ENCODE results near the gene BAK1. TPM values are rescaled to one million over a fixed set of nuclear protein-coding genes. Genes with fewer than 3 reads are reported as not detected.

BAK1 gene
- total RNA-seq, 6 experiments from 2014 or later: 17.5 to 23.2 (median 19.9) TPM

DNA sequence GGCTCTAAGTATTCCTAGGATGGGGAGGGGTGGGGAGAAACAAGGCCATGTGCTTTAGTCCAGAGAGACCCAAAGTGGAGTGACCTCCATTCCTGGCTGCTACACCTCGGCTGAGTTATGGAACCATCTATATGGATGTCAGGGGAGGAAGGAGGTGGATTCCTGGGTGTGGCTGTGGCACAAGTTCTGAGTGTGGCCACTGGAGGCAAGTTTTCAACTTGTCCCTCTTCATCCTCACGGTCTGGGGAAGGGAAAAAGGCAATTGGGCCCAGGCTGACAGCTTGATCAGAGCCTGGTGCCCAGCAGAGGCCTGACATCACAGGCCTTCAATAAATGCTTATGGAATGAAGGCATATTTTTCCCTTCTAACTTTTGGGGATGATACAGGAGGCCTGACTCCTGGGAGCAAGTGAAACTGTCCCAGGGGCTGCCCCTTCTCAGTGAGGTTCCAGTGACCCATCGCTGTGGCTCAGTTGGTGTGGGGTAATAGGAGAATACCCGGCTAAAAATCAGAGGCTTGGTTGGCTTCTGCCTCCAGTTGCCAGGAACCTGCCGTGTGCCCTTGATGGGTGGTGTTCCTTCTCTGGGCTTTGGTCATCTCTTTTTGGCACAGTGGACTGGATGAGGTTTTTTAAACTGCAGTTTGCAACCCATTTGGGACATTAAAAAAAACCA lies 39.2 kb upstream of the BAK1 start:
- Mint-ChIP-seq H3K4me3 (peak overlapping the region; percentile 94), H3K36me3 (ENCODE audit: low read depth) (peaks cover 8% of the 10 kb centered on the region; the same call in 1 of the 2 replicates), H3K27me3 (ENCODE audit: insufficient read depth) (no peaks in the 10 kb centered on the region; the same call in none of the 2 replicates), H3K9me3 (no peaks in the 10 kb centered on the region), H3K27ac (peak overlapping the region; percentile 92), H3K4me1 (ENCODE audit: low read depth) (peaks cover 59% of the 10 kb centered on the region)
- peak; percentile 45 for TF ChIP-seq CTCF (IDR thresholded peaks at IDR 0.05)
- DNase-seq: no peak

DNA sequence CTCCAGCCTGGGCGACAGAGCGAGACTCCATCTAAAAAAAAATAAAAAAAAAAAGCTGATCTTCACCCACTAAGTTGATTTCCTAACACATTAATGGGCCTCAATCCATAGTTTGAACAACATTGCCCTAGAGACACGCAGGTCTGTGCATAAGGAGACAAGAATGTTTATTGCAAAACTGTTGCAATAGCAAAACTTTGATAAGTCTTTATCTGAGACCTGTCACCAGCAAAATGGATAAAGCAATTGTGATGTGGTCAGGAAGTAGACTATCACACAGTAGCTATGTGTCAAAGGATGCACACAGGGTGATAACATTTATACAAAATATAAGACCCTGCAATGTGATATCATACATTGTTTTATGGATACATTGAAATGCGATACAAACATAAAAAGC lies 36.8 kb upstream of the BAK1 start:
- H3K9me3 Mint-ChIP-seq: no peaks in the 10 kb centered on the region
- H3K36me3 Mint-ChIP-seq (ENCODE audit: low read depth): no peaks in the 10 kb centered on the region
- no peak for DNase-seq
- no peak overlapping the region for H3K27ac Mint-ChIP-seq
- peaks cover 49% of the 10 kb centered on the region for H3K4me1 Mint-ChIP-seq (ENCODE audit: low read depth)
- no peak for TF ChIP-seq CTCF (IDR thresholded peaks at IDR 0.05)
- H3K27me3 Mint-ChIP-seq (ENCODE audit: insufficient read depth): no peaks in the 10 kb centered on the region; the same call in none of the 2 replicates
- no peak overlapping the region for H3K4me3 Mint-ChIP-seq

DNA sequence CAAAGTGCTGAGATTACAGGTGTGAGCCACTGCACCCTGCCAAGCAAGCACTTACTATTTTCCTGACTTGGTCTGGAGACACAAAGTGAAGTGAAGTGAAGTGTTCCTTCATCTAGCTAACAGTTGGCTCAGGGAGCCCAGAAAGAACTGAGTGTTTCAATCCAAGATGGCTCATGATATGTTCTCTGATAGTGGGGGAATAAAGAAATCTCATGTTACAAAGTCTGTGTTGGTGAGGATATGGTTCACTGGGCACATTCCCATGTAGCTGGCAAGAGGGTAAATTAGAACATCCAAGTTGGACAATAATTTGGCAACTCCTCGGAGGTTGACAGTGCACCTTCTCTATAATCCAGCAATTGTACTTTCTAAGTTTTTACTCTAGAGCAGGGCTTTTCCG lies 36.0 kb upstream of the BAK1 start:
- DNase-seq: no peak
- Mint-ChIP-seq H3K27me3 (ENCODE audit: insufficient read depth) (no peaks in the 10 kb centered on the region; the same call in none of the 2 replicates), H3K4me1 (ENCODE audit: low read depth) (peaks cover 54% of the 10 kb centered on the region), H3K4me3 (no peak overlapping the region), H3K27ac (peak overlapping the region; percentile 13; the same call in 1 of the 2 replicates), H3K9me3 (no peaks in the 10 kb centered on the region), H3K36me3 (ENCODE audit: low read depth) (no peaks in the 10 kb centered on the region)
- TF ChIP-seq CTCF (IDR thresholded peaks at IDR 0.05): no peak

GRCh38 chr6:33613795-33614168 lies 33.7 kb upstream of the BAK1 start:
- Mint-ChIP-seq H3K4me1 (ENCODE audit: low read depth) (peaks cover 60% of the 10 kb centered on the region), H3K4me3 (peak overlapping the region; percentile 9), H3K27me3 (ENCODE audit: insufficient read depth) (peaks cover 7% of the 10 kb centered on the region), H3K9me3 (no peaks in the 10 kb centered on the region), H3K36me3 (ENCODE audit: low read depth) (no peaks in the 10 kb centered on the region), H3K27ac (peak overlapping the region; percentile 91)
- peak; percentile 87 for DNase-seq
- TF ChIP-seq CTCF (IDR thresholded peaks at IDR 0.05): no peak

DNA sequence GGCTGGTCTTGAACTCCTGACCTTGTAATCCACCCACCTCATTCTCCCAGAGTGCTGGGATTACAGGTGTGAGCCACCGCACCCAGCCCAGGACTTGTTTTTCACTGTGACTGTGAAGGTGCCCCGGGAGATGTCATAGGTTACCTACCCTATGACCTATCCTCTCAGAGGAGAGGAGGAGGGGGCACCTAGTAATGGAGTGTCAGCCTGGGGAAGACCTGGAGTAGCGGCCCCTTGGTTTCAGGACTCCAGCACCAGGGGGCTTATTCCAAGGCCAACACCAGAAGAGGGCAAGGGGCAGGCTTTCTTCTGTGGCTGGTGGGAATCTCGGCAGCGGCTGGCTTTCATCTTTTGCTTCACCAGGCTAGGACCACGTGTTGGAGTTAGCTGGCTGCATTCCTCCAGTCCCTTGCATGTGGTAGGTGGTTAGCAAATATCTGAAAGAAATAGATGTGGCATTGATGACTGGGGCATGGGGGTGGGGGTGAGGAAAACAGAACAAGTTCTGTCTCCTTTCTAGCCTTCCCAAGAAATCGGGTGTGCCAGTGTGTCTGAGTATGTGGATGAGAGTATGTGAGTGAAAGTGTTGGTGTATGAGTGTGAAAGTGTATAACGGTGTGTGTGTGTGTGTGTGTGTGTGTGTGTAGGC lies 33.2 kb upstream of the BAK1 start:
- H3K27ac Mint-ChIP-seq: peak overlapping the region; percentile 91
- H3K4me1 Mint-ChIP-seq (ENCODE audit: low read depth): peaks cover 60% of the 10 kb centered on the region
- peak; percentile 68 for DNase-seq
- H3K36me3 Mint-ChIP-seq (ENCODE audit: low read depth): no peaks in the 10 kb centered on the region
- H3K9me3 Mint-ChIP-seq: no peaks in the 10 kb centered on the region
- peaks cover 7% of the 10 kb centered on the region for H3K27me3 Mint-ChIP-seq (ENCODE audit: insufficient read depth)
- H3K4me3 Mint-ChIP-seq: peak overlapping the region; percentile 9
- TF ChIP-seq CTCF (IDR thresholded peaks at IDR 0.05): no peak

All from HFFc6 (cell line).